ENCODE data around the gene SPOP. TPM values are rescaled to one million over a fixed set of nuclear protein-coding genes. Genes with fewer than 3 reads are reported as not detected.

Gene SPOP
- total RNA-seq, 1 donor from 2014 or later = 84.4 TPM

DNA sequence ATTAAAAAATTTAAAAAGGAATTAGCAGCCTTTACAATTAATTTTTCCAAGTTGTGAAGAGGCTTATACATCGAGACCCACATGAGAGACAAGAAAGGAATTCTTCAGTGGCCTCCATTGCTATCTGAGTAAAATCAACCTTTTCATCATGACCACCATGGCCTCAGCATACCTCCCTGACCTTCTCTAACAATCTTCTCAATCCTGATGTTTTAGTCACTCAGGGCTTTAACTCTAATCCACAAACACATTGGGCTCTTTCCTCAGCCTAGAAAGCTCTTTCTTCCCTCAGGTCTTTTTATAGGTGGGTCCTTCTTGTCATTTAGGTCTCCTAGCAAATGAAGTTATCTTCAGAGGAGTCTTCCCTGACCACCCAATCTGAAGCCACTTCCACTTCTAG lies 46.4 kb downstream of the SPOP start:
- DNase-seq (ENCODE audit: low spot score) (no peak), ATAC-seq (no peak)
- intact Hi-C loops (cut with DNase I) = no loop called here

DNA sequence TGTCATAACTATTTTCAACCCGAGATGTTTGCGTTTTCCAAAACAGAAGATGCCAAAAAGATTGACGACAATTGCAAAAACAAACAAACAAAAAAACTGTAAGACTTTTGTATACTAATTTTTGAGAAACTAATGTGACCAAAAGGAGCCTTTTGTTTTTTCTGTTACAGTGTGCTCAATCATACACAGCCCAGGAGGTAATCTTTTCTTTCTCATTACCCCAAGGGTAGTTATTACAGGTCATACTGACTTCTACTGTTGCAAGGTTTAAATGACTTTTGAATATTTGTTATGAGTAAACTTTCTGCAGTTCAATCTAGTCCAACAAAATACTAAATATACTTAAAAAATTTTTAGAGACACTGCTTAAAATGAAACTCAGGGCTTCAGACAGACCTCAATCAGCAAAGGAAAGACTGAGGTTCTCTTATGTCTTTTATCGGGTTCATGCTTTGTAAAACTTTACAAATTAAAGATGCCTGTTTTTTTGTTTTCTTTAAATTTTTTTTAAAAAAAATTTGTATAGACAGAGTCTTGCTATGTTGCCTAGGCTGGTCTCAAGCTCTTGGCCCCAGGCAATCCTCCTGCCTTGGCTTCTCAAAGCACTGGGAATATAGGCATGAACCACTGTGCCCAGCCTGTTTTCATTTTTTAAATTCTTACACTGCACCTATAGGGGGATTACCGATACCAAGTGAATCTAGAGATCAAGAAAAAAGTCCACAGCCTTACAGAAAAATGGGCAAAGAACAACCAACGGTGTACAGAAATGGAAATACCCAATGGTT lies 47.6 kb downstream of the SPOP start:
- DNase-seq (ENCODE audit: low spot score) = no peak
- no peak for ATAC-seq
- intact Hi-C loops (cut with DNase I) = no loop called here

DNA sequence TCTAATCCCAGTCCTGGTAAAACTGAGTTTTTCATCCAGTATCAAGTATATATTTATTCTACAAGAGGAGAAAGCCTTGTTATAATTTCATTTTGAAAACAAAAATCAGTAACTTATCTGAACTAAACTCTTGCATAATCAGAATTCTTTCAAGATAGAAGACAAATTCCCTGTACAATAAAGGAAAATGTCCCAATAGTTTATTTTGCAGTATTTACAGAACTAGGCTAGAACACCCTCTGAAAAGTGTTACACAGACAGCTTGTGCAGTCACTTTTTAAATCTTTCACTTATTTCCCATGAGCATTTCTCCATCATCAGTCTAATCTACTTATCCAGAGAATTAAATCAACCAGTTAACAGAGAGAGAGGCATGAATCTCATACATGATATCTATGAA lies 48.5 kb downstream of the SPOP start:
- ATAC-seq = peak; percentile 47
- no peak for DNase-seq (ENCODE audit: low spot score)
- intact Hi-C loops (cut with DNase I) = no loop called here

DNA sequence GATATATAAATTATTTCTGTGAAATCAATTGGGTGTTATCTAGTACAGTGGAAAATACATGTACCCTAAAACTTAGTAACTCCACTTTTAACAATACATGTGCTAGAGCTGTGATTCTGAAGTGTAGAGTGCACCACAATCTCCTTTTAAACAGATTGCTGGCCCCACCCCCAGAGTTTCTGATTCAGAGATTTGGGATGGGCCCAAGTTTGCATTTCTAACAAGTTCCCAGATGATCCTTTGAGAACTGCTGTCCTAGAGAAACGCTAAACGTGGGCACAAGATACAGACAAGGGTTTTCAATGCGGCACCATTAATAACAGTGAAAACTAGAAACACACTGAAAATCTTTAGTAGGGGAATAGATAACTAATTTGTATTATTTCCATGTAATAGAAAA lies 53.0 kb downstream of the SPOP start:
- ATAC-seq = no peak
- DNase-seq (ENCODE audit: low spot score) = no peak
- intact Hi-C loops (cut with DNase I) = no loop called here

DNA sequence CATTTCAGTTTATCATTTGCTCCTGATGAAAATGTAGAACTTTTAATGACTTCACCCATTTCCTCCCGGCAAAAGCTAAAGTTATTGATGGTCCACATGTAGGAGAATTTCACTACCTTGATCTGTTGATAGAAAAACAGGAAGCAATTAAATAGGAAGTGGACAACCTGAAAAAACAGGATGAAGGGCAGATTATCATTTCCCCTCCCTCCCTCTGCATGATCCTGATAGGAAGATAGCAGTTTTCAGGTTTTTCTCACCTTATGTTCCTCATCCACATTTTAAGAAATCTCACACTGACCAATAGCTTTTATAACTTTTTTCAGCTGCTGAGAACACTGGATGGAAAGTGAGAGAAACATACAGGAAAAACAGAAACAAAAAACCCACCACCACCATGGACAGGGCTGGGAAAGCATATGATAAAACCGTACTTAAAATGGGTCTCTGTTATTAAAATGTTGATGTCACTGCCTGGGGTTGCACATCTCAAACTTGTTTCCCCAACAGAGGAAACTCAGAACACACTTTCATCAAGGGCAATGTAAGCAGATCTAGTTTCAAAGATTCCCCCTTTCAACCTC lies 55.9 kb downstream of the SPOP start:
- intact Hi-C loops (cut with DNase I) = no loop called here
- DNase-seq (ENCODE audit: low spot score) (no peak), ATAC-seq (no peak)

DNA sequence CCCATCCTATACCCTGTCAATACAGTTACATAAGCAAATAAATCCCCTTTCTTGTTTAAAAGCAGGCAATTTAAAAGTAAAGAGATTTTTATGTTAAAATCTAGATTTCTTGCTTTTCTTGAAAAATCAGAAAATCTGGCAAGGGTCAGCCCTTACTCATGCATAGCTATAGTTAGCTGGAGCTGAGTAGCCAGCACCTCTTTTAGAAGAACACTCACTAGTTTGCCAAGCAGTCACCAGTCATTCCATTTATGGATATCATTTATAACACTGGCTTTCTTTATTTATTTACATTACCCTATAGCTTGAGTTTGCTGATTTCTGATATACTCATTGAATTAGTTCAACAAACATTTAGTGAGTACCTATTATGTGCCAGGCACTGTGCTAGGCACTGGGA lies 56.5 kb downstream of the SPOP start:
- intact Hi-C loops (cut with DNase I) = no loop called here
- ATAC-seq = no peak
- DNase-seq (ENCODE audit: low spot score) = no peak

DNA sequence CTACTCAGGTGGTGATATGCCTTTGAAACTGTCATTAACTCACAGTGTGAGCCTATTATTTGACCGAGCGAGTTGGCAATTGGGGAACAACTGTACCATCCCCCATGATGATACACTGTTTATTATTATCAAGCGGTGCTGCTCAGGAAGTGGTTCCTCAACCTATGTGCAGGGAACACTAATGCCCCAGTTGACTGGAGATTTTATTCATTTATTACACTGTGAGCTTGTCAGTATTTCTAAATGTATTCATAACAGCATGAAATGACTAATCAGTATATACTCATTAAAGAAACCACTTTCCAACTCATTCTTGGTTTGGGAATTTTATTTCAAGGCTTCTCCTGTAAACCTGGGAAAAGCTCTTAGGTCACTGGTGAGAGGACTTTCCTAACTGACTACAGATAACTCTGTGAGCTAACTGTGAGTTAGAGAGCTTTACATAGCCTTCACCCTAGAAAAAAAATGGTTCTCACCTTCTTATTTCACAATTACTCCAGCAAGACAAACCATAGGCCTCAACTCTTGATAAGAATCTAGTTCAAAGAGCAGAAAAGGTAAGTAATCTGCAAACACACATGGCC lies 59.8 kb downstream of the SPOP start:
- intact Hi-C loops (cut with DNase I) = no loop called here
- no peak for ATAC-seq

DNA sequence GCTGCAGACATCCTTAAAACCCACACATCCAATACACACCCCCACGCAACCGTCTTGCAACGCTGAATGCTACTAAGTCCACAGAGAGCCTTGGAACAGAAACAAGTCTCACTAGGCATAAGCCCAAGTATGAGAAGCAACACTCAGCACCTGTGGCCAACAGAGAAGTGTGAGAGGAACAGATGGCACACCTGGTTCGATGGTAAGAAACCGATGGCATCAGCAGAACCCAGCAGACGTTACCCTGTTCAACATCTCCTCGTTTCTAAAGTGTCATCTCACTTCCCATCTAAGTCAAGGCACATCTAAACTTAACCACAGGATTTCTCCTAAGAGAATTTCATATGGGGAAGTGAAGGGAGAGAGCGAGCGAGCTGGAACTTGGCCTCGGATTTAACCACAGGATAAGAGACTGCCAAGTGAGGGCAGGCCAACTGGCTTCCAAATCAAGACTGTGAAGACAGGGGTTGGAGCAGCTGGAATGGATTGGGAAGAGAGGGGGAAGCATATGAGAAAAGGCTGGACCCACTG lies 61.2 kb downstream of the SPOP start:
- DNase-seq (ENCODE audit: low spot score) (peak; percentile 82), ATAC-seq (peak; percentile 94)
- intact Hi-C loops (cut with DNase I) = no loop called here

More for the DNA sequence above, 59.8 kb downstream of the SPOP start:
- no peak for DNase-seq (ENCODE audit: low spot score)

DNA sequence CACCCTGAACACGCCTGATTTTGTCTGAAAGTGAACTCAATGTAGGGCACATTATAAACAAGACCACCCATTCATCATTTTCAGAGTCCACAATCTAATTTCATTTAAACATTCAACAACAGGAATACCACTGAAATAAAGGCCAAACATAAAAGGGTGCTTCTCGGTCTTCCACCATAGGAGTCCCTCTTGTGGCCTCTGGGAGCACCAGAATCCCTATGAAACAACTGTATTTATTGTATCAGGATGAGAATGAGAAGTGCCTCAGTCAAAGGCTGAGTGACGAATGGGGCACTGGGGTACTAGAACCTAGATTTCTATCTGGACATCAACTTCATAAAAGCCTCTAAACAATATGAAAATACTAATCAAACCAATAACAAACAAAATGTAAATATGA lies 61.8 kb downstream of the SPOP start:
- intact Hi-C loops (cut with DNase I) = no loop called here
- no peak for ATAC-seq
- DNase-seq (ENCODE audit: low spot score) = no peak

DNA sequence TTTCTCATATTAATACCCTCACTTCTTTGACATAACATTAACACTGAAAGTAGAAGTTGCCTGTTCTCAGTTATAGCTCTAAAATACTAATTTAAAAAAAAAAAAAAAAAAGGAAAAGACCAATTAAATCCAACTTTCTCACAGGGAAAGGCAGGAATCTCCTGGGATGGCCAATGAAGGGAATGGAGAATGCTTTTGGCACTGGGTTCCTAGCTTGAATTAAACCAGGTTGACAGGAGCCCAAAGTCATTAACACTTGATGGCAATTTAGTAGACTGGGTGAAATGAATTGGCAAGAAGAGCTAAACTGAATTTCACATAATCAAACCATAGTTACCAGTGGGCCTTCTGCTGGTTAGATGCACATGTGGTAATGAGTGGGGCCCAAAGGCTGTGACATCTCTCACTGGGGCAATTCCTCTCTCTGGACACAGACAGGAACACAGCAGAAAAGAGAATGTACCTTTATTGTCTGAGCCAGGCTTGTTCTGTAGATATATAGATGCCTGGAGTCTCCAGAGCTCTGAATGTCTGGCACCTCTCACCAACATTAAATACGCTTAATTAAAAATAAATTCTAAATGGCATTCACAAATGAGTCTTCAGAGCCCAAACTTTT lies 64.6 kb downstream of the SPOP start:
- DNase-seq (ENCODE audit: low spot score) = no peak
- ATAC-seq = no peak
- intact Hi-C loops (cut with DNase I) = no loop called here

DNA sequence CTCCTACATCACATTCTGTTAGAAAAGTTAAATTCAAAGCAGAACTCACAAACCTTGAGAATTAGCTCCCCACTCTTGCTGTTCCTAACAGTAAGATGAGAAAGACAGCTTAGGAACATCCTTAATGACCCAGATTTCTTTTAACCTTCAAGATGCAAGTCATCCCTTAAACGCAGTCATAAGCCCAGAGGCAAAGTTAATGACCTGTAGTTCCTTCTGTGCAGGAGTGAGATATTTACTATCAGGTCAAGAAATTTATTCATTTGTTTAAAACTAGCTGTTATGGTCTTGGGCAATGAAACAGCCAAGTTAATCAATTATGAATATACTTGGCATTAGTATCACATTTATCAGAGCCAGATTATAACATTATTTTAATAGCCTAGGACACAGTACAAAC lies 65.2 kb downstream of the SPOP start:
- no peak for ATAC-seq
- DNase-seq (ENCODE audit: low spot score) = no peak
- intact Hi-C loops (cut with DNase I) = no loop called here

DNA sequence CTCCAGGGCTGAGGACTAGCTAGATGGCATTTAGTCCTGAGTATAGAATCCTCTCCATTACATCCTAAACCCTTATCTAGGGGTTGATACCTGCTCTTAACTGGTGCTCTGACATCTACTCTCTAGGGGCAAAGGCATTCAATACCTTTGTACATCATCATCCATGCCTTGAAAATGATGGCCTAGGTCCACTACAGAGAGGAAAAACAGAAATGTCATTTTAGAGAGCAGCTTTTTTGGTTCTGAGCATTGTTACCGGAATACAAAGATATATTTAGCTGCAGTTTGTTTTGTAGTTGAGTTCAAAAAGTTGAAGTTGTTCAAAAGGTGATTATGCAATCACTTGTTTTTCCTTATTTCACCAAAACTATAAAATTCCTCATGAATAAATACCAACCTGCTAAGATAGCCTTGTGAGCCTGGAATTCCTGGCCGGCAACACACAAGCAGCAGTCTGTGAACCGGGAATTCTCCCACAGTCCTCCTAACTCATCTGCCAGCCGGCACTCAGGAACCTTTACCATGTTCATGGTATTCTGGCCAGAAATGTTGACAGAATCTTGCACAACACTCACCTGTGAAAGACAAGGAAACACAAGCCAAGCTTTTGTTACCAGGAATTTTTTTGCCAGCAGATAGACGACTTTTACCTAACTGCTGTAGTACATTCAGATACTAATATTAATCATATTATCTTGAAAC lies 66.9 kb downstream of the SPOP start:
- no peak for DNase-seq (ENCODE audit: low spot score)
- intact Hi-C loops (cut with DNase I) = no loop called here
- ATAC-seq = peak; percentile 48

DNA sequence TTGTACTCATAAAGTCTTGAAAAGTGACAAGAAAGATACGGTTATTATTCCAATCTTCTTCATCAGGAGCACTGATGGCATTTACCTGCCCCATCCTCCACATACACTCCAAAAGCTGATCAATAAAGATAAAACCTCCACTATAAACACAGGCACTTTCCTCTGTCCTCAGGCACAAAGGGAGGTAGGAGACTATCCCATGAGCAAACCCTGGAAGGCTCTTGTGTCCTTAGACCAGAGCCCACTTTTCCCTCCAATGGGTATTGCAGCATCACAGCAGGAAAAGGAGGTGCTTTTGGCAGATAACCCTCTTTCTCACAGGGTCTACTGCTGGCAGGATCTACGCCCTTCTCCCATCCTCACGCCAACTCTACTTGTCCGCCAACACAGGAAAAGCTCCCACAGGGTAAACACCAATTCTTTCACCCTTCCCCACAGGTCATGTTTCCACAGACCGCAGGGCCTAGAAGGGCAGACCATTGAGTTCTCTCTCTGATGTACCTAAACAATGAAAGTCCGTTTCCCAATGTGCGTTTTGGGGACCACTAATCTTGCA lies 73.5 kb downstream of the SPOP start:
- ATAC-seq (peak; percentile 10), DNase-seq (ENCODE audit: low spot score) (no peak)
- intact Hi-C loops (cut with DNase I) = no loop called here

DNA sequence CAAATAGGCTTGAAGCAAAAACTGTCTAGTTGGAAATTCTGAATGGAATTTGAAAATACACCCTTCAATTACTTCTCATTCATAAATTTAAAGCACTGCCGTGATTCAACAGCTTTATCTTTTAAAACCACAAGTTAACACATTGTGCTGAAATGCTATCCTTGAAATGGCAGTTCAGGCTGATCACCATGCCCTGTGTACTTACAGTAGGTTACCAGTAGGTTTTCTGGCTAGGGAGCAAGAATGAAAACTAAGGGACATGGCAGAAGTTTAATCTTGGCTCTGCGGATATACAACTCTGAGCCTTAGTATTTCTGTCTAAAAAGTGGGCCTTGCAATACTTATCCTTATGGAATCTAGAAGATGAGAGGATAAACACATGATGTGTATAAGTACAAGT lies 74.2 kb downstream of the SPOP start:
- ATAC-seq = no peak
- DNase-seq (ENCODE audit: low spot score) = no peak
- intact Hi-C loops (cut with DNase I) = no loop called here

DNA sequence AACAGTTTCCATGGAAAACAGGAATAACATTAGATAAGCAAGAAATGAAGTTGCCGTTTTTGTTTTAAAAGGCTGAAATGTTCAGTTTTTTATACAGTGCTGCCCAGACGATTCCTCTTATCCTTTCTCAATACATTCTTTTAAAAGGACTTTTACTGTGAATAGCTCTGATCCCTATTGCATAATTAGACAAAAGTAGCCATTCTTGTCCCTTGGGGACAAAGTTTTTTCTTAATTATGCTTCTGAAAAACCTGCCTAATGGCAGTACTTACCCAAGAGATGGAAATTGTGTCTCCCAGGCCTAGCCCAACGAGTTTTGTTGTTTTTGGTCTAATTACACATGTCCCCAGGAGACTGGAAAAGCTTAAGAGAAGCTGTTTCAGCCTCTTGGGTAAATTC lies 74.7 kb downstream of the SPOP start:
- peak; percentile 66 for ATAC-seq
- no peak for DNase-seq (ENCODE audit: low spot score)
- intact Hi-C loops (cut with DNase I) = no loop called here

DNA sequence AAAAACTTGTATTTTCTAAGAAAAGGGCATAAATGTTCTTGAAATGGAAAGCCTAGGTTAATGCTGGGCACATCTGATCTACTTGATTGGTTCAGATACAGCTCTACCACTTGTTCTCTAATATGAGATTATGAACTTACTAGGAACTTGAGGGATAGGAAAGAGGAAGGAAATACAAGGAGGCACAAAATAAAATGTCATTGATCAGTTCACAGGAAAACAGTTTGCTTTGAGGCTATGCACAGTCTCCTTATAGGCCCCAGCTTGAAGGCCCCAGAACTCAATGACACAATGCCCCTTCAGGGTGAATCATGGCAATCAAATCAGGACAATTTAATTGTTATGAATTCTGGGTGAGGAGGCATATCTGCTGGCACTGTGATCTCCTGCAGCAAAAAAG lies 75.1 kb downstream of the SPOP start:
- intact Hi-C loops (cut with DNase I) = no loop called here
- ATAC-seq = peak; percentile 11
- no peak for DNase-seq (ENCODE audit: low spot score)

DNA sequence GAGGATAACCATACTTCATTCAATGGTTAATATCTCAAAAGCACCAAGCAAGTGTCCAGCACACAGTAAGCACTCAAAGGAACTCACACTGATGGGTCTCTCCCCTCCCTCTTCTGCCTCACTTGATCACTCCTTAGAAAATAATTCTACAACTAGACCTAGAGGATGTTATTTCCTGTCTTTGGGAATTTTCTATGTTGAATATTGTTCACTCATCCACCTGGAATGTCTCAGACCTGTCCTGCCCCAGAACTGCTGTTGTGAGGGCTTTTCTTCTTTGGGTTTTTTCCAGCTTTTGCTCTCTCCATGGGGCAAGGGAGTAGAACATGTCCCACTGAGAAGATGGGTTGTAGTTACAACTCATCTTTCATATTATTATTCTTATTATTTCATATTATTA lies 76.9 kb downstream of the SPOP start:
- no peak for ATAC-seq
- no peak for DNase-seq (ENCODE audit: low spot score)
- intact Hi-C loops (cut with DNase I) = no loop called here

DNA sequence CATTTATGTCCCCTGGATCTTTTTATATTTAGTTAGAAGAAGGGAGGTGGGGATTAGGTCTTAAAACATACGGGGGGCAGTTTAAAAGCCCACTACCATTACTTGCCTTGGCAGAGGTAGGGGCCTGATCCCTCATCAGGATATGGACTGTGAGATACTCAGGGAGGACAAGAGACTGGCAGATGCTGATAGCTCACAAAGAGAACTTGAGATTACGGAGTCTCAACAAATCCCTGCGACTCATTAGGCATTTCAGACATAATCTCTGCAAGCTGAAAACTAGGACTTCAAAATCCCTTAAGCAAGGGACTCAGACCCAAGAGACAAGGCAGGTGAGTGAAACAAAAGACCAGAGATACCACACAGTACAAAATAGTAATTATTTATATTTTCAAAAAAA lies 79.0 kb downstream of the SPOP start:
- ATAC-seq (no peak), DNase-seq (ENCODE audit: low spot score) (no peak)
- intact Hi-C loops (cut with DNase I) = no loop called here
